Stimulated activated CD4-positive, alpha-beta T cell treated with anti-CD3 and anti-CD28 coated beads, Interleukin-1b, Interleukin-23, amount 100 ng/mL, for 24 hours (primary cell): ENCODE data around the gene LMNB1.
"Not testable (repeated sequence)": the region's sequence is repeated elsewhere in the genome, so short reads cannot be mapped to it uniquely, and the experiment has no call there.

Source experiments
- DNase-seq, 4 experiments: peaks; one replicate each; pipeline ENCODE4 v3.0.0-alpha.2; 2020; ENCODE audit warnings: low read depth in 4 of 4, low spot score in 1 of 4

LMNB1 gene, protein sequence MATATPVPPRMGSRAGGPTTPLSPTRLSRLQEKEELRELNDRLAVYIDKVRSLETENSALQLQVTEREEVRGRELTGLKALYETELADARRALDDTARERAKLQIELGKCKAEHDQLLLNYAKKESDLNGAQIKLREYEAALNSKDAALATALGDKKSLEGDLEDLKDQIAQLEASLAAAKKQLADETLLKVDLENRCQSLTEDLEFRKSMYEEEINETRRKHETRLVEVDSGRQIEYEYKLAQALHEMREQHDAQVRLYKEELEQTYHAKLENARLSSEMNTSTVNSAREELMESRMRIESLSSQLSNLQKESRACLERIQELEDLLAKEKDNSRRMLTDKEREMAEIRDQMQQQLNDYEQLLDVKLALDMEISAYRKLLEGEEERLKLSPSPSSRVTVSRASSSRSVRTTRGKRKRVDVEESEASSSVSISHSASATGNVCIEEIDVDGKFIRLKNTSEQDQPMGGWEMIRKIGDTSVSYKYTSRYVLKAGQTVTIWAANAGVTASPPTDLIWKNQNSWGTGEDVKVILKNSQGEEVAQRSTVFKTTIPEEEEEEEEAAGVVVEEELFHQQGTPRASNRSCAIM

DNA sequence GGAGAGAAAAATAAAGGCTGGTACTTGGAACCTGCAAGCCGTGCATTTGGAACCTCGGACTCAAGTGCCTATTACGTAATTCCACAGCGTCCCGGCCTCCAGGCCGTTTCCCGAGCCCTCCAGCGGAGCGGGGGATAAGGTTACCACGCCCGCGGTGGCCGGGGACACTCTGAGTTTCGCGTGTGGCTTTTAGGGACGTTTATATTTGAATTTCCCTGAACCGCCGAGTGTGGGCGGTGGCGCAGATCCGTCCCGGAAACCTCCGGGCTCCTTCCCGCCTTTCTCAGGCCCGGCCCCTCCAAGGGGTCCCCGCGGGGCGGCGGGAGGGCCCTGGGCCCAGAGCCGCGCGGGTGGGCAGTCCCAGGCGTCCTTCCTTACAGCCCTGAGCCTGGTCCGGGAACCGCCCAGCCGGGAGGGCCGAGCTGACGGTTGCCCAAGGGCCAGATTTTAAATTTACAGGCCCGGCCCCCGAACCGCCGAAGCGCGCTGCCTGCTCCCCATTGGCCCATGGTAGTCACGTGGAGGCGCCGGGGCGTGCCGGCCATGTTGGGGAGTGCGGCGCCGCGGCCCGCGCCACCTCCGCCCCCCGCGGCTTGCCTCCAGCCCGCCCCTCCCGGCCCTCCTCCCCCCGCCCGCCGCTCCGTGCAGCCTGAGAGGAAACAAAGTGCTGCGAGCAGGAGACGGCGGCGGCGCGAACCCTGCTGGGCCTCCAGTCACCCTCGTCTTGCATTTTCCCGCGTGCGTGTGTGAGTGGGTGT, at the start of gene LMNB1:
Gene LMNB1 (plus strand): TSS at position 638 of the 758 bp plus-strand sequence. CDS start 373 bp downstream, outside the sequence.
- peak; percentile 76 to 94 (median 88) for DNase-seq

DNA sequence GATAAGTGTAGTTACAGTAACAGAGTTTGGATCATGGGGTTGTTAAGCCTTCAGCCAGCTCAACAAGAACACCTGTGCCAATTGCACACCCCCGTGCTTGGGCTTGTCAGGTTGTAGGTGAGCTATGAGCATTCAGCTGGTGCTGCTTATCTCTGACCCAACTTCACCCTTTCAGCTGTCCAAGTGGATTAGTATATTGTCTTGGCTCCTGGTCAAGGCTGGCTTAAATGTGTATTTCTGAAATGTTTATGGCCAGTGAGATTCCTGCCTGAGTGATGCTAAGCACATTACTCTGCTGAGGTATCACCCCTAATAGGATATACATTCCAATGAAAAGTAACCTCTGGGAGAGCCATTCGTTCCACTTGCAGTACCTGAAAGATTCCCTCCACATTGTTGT, 44.2 kb upstream of the LMNB1 start:
- DNase-seq = no peak

DNA sequence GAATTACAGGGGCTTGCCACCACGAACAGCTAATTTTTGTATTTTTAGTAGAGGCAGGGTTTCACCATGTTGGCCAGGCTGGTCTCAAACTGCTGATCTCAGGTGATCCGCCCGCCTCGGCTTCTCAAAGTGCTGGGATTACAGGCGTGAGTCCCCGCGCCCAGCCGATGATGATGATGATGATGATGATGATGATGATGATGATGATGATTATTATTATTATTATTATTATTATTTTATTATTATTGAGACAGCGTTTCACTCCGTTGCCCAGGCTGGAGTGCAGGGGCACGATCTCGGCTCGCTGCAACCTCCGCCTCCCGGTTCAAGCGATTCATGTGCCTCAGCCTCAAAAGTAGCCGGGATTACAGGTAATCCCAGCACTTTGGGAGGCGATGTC, 42.4 kb upstream of the LMNB1 start:
- DNase-seq = not testable (repeated sequence)

DNA sequence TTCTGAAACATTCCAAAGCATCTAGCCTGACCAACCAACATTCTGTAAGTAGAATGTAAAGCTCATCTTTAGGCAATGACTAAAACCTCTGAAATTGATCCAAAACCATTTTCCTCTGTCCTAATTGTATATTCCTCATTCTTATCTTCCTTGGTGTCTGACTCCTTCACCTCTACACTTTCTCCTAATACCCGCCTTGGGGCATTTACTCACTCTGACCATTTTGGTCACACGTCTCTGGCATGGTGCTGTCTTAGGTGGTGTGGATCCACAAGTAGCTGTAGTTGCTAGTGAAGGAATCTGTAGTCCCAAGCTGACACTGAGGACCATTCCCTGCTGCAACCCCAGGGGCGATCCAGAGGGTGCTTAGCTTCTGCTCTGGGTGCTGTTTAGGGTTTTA, 40.8 kb upstream of the LMNB1 start:
- no peak for DNase-seq

DNA sequence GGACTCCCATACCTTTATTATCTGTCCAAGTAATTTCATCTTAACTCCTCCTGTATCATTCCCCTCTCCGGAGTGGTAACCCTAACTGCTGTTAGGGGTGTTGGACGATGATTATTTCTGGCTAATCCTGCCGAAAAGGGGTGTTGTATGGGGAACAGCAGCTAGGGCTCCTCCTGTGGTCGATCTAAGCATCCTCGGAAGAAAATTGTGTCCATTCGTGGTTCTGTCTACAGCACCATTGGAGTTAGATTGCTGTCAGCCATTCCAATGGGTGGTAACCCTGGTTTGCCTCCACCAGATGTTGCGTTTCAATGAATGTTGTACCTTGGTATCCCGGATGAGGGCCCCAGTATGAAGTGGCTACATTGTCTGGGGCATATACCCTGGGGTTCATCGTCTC, 35.6 kb upstream of the LMNB1 start:
- DNase-seq = no peak

DNA sequence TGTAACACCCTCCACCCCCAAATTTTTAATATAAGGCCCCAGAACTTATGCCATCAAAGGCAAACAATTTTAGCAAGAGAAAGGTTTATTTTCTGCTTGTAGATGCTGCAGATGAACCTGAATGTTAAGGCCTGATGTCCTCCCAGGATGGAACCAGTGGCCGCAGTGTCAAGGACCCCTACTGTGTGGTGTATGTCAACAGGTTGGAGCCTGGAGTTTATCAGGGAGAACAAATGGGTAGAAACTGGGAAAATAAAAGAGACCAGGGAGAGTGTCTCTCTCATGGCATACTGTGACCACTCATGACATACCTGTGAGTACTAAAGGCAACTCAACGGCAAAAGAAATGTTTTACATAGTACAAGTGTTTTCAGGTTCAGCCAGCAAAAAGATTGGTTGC, 34.5 kb upstream of the LMNB1 start:
- no peak for DNase-seq

DNA sequence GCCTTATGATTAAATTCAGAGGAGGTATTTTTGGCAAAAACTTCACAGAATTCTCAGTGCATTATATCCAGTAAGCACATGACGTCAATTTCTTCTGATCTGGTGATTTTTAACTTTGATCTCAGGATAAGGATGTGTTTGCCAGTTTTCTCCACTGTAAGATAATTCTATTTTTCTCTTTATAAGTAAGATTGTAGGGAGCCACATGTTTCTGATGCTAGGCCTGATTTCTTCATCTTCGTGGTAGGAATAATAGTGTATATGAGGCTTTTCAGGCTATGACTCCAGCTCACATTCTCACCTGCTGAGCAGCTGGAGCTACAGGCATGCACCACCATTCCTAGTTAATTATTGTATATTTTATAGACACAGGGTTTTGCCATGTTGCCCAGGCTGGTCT, 32.1 kb upstream of the LMNB1 start:
- no peak for DNase-seq

DNA sequence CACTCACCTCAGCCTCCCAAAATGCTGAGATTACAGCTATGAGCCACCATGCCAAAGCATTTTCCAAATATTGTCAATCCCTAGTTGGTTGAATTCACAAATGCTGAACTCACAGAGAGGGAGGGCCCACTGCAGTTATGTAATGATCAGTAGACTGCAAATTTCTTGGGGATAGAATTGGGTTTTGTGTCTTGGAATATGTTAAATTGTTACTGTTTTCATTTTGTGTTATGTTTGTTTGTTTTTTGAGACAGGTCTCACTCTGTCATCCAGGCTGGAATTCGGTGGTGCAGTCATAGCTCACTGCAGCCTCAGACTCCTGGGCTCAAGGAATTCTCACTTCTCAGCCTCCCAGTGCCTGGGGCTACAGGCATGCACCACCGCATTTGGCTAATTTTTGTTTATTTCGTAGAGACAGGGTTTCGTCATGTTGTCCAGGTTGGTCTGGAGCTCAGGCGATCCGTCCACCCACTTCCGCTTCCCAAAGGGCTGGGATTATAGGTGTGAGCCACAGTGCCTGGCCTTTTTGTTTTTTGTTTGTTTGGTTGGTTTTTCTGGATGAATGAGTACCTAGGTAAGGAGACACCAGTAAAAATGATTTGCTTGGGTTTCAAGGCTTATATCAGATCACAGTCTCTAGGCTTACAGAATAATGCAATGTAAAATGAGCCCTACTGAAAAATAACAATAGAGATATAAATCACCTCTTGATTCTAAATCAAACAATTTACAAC, 31.5 kb upstream of the LMNB1 start:
- DNase-seq = no peak

DNA sequence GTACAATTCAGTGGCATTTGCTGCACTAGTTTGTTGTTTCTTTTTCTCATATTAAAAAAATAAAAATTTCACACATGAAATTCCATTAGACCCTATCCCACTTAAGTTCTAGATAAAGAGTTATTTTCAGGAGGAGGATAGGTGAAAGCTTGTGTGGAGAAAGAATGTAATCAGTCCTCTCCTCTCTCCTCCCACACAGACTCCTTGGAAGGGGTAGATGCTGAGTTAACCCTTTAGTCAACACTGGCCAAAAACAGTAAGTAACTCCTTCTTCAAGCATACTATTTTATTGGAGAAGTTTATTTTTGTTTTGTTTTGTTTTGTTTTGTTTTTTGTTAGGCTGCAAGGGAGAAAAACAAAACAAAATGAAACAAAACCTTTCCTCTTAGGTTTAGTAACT, 30.6 kb upstream of the LMNB1 start:
- no peak for DNase-seq

DNA sequence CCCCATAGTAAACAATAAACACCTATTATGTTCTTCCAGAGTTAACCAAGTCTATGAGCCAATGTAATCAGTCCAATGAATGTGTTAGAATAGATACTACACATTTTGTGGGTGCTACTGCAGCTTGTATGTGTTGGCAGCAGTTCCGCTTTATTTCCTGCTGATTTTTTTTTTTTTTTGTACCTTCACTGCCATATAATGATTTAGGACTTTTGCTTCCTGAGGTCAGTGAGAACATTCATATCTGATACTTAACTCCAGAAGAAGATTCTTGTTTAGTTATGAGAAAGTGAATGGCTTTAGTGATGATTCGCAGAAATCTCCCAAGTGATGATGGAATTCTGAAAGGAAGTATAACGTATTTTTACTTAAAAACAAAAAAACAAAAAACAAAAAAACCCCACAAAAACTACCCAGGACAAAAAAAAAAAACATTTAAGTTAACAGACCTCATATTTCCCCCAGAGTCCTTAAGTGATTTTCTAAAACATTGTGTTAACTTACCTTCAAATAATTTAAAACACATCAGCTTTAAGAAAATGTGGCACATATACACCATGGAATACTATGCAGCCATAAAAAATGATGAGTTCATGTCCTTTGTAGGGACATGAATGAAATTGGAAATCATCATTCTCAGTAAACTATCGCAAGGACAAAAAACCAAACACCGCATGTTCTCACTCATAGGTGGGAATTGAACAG, 24.7 kb upstream of the LMNB1 start:
- no peak for DNase-seq

DNA sequence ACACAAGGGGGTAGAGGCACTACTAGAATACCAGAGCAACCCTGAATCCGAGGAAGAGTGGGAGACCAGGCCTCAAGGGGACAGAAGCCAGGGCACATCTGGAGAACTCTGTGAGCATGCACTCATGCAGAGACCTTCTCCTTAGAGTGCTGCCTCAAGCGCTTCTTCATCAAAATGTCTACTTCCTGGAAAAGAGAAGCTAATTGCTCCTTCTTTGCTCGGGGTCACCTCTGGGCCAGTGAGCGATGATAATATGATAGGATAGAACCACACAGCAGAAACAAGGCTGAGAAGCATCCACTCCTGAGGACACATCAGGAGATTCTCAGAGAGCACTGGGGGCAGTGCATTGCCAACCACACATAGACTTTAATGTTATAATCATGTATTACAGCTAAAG, 23.7 kb upstream of the LMNB1 start:
- no peak for DNase-seq

DNA sequence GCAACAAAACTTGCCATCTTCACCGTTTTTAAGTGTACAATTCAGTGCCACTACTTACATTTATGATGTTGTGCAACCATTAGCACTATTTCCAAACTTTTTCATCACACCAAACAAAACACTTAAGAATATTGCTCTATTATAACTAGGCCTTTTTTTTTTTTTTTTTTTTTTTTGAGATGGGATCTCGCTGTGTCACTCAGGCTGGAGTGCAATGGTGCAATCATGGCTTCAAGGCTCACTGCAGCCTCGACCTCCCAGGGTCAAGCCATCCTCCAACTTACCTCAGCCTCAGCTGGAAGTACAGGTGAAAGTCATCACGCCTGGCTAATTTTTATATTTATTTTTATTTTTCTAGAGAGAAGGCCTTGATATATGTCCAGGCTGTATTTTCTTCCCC, 22.3 kb upstream of the LMNB1 start:
- DNase-seq = no peak

DNA sequence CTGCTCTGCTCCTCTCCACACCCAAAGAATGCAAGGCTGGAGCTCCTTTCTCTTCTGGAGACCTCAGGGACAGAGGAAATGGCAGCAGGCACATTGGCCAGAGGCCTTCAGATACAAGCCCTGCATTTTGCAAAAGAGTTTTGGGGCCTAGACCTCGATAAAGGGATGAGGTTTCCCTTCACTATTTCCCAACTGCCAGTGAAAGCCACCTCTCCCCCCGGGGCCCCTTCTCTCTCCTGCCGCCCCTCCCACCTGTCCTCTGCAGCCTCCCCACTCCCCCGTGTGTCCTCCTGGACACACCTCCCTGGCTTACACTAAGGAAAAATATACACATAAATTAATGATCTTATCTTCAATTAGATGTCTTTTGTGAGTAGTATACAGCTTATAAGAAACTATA, 21.3 kb upstream of the LMNB1 start:
- DNase-seq = no peak

DNA sequence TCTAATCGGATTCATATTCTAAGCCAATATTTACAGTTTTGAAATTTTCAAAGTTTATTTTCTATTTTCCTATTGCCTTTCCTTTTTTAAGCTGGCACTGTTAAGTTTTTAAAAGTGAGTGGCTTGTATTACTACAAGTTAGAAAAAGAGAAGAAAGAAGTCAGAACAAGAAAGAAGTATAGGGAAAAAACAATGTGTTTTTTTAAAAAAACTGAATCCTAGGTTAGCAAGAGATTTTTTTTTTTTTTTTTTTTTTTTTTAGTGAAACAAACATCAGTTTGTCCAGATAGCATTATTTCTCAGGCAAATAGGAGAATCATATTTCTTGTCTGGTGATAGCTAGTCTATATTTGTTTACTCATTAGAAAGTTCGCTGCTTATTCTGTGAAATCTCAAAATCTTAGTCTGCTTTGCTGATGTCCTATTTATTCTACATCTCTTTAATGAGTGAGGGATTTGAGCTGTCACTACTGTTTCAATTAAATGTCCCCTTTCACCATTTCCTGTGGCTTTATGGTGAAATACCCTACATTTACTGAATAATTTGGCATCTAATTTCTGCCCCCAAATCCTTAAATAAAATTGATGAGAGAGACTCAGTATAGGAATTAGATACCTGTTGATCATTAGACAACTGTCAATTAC, 19.1 kb upstream of the LMNB1 start:
- DNase-seq = no peak

DNA sequence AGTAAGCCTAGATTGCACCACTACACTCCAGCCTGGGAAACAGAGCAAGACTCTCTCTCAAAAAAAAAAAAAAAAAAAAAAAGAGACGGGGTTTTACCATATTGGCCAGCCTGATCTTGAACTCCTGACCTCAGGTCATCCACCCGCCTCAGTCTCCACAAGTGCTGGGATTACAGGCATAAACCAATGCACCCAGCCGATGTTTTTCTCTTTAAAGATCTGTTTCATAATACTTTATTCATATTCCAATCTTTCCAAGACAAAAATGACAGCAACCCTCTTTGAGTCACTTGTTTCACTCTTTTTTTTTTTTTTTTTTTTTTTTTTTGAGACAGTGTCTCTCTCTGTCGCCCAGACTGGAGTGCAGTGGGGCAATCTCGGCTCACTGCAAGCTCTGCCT, 13.6 kb upstream of the LMNB1 start:
- no peak for DNase-seq

DNA sequence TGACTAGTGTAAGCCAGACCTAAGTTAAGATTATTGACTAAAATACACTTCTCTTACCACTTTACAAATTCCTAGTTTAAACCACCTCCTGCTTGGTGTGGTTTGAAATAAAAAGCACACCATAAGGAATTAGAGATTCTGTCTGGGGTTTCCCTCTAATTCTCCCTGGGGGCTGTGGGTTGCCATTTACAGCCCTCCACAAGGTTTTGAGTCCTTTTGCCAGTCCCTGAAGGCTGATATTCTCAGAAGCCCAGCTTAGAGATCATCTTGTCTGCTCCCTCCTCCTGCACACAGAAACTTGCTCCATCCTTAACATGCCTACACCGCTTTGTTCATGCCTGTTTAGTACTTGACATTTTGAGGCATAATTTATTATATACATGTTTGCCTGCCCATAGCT, 7.2 kb upstream of the LMNB1 start:
- DNase-seq = no peak

DNA sequence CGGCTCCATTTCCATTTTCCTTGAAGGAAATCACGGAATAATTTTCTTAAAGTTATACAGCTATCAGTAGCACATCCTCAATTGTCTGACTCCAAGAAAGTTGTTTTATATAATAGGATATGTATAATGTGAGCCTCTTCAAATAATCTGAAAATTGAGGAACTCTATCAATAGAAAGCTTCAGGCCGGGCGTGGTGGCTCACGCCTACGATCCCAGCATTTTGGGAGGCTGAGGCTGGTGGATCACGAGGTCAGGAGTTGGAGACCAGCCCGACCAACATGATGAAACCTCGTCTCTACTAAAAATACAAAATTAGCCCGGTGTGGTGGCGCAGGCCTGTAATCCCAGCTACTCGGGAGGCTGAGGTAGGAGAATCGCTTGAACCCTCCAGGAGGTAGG, 3.4 kb upstream of the LMNB1 start:
- not testable (repeated sequence) for DNase-seq

DNA sequence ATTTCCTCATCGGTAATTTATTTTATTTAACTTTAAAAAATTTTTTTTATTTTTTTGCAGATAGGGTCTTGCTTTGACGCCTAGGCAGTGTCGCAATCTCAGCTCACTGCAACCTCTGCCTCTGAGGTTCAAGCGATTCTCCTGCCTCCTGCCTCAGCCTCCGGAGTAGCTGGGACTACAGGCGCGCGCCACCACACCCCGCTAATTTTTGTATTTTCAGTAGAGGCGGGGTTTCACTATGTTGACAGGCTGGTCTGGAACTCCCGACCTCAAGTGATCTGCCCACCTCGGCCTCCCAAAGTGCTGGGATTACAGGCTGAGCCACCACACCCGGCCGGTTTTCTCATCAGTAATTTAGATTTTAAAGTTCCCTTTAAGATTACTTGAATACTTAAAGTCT, 2.3 kb upstream of the LMNB1 start:
- DNase-seq = not testable (repeated sequence)

DNA sequence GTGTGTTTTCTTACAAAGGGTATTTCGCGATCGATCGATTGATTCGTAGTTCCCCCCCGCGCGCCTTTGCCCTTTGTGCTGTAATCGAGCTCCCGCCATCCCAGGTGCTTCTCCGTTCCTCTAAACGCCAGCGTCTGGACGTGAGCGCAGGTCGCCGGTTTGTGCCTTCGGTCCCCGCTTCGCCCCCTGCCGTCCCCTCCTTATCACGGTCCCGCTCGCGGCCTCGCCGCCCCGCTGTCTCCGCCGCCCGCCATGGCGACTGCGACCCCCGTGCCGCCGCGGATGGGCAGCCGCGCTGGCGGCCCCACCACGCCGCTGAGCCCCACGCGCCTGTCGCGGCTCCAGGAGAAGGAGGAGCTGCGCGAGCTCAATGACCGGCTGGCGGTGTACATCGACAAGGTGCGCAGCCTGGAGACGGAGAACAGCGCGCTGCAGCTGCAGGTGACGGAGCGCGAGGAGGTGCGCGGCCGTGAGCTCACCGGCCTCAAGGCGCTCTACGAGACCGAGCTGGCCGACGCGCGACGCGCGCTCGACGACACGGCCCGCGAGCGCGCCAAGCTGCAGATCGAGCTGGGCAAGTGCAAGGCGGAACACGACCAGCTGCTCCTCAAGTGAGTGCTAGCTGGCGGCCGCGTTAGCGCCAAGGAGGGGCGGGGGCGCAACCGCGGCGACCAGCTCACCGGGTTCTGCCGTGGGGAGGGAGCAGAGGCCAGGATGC, 480 bp downstream of the LMNB1 start:
- peak in 2 of 4 experiments; percentile 15 to 28 for DNase-seq
